K562 (cell line): ENCODE results near the gene MARCHF9. TPM values are rescaled to one million over a fixed set of nuclear protein-coding genes. Genes with fewer than 3 reads are reported as not detected.

Experiments used
- AFF4 ChIP-seq: sonication (generic); formaldehyde crosslinking; IDR thresholded peaks from 2 replicates; pipeline ENCODE4 v1.8.0; 2023; ENCODE audit warnings: mild to moderate bottlenecking, missing genetic modification reagents
- ATF6 ChIP-seq: sonication (generic); formaldehyde crosslinking; IDR thresholded peaks from 2 replicates; pipeline ENCODE4 v1.4.0; 2020; ENCODE audit warnings: mild to moderate bottlenecking, missing genetic modification reagents
- EP300 ChIP-seq: IDR thresholded peaks from 2 replicates; pipeline ENCODE4 v1.6.1; 2012; ENCODE audit warnings: low read length, improper control_type of control experiment
- GATAD2A ChIP-seq: fragments of 450-650 bp; IDR thresholded peaks from 2 replicates; pipeline ENCODE4 v1.6.1; 2017
- HCFC1 ChIP-seq: IDR thresholded peaks from 2 replicates; pipeline ENCODE4 v1.6.1; 2012; ENCODE audit warnings: low read depth, low read length, improper control_type of control experiment
- MBD1 ChIP-seq: fragments of 250-450 bp; sonication (Bioruptor Pico); IDR thresholded peaks from 2 replicates; pipeline ENCODE4 v1.8.0; 2022; ENCODE audit warnings: inconsistent platforms
- MCM2 ChIP-seq: fragments of 450-650 bp; IDR thresholded peaks from 2 replicates; pipeline ENCODE4 v1.6.1; 2017; ENCODE audit warnings: low read depth, mild to moderate bottlenecking
- SRSF3 ChIP-seq: fragments of 200-400 bp; formaldehyde crosslinking; IDR thresholded peaks from 2 replicates; pipeline ENCODE4 v1.6.1; 2016; ENCODE audit warnings: mild to moderate bottlenecking, low read length, moderate library complexity; ENCODE audit not compliant: insufficient read depth
- ZBTB17 ChIP-seq: fragments of 450-650 bp; formaldehyde crosslinking; IDR thresholded peaks from 2 replicates; pipeline ENCODE4 v1.4.0; 2020; ENCODE audit warnings: mild to moderate bottlenecking
- ZNF318 ChIP-seq, 2 experiments: fragments of 450-650 bp; IDR thresholded peaks; 2 replicates each; pipeline ENCODE4 v1.6.1; 2016; ENCODE audit warnings: mild to moderate bottlenecking in 2 of 2, borderline replicate concordance in 1 of 2, low read depth in 1 of 2, moderate library complexity in 1 of 2
- ZNF444 ChIP-seq: fragments of 250-450 bp; sonication (Bioruptor Pico); IDR thresholded peaks from 2 replicates; pipeline ENCODE4 v1.4.0; 2020; ENCODE audit warnings: mild to moderate bottlenecking, moderate library complexity
- polyA plus RNA-seq, 8 experiments: library from polyadenylated mRNA; depleted of rRNA in 4 of 8; stranded (reverse) in 5 of 8; unstranded in 3 of 8; fragments of >200 nt; fragmentation: Nextera tagmentation in 2 of 8; fragmentation: Illumina TruSeq in 1 of 8; extraction: Ambion mirVana in 2 of 8; extraction: Trizol in 1 of 8; gene quantifications; 2 replicates each; pipeline versions ENCODE4 v1.2.1 to v1.2.3, GENCODE V29; 2011 to 2014; ENCODE audit warnings: inconsistent platforms in 1 of 8, missing spikeins in 1 of 8
- total RNA-seq, 7 experiments: library from RNA; depleted of rRNA in 6 of 7; stranded (reverse); fragments of >200 nt in 6 of 7; fragmentation: Illumina TruSeq in 2 of 7; extraction: Trizol in 2 of 7; gene quantifications; 2 replicates each; pipeline versions ENCODE4 v1.2.1 to v1.2.3, GENCODE V29; 2011 to 2021; ENCODE audit warnings: low replicate concordance in 1 of 7

MARCHF9 gene
- total and polyA plus RNA-seq, 9 of the 15 experiments (the other 6 are each of a cell fraction or from before 2014, with no cell fraction given): 0.80 to 12.4 (median 6.2) TPM

GRCh38 chr12:57754411-57755193, at the start of gene MARCHF9 (continued):
- no peak for TF ChIP-seq ATF6
- TF ChIP-seq EP300: no peak
- no peak for TF ChIP-seq ZNF444 (CRISPR knock-in tag)
- no peak; the same call in 1 of the 2 replicates for TF ChIP-seq GATAD2A
- TF ChIP-seq AFF4 (CRISPR knock-in tag): no peak
- TF ChIP-seq SRSF3: no peak
- no peak for TF ChIP-seq ZNF318 (IDR thresholded peaks at IDR 0.05; ENCODE audit: borderline replicate concordance in 1 of 2, low read depth in 1 of 2)
- TF ChIP-seq MCM2: no peak
- TF ChIP-seq MBD1 (CRISPR knock-in tag): no peak
- TF ChIP-seq HCFC1: no peak
- TF ChIP-seq ZBTB17 (CRISPR knock-in tag): no peak
